Colonic mucosa (tissue), 4 donors: ENCODE data around the gene ERCC4. TPM values are rescaled to one million over a fixed set of nuclear protein-coding genes. Genes with fewer than 3 reads are reported as not detected.
A peak's percentile ranks its signal among the peaks of the same experiment; 100 is the strongest.

Experiments used
- DNase-seq: peaks from one replicate; pipeline ENCODE4 v3.0.0-alpha.2; 2020
- H3K27ac ChIP-seq: fragments of 200-600 bp; one replicate; pipeline ENCODE4 v1.8.0; 2021
- H3K27me3 ChIP-seq: fragments of 200-600 bp; one replicate; pipeline ENCODE4 v1.8.0; 2021
- H3K36me3 ChIP-seq: fragments of 200-600 bp; one replicate; pipeline ENCODE4 v1.8.0; 2021
- H3K4me1 ChIP-seq: fragments of 200-600 bp; one replicate; pipeline ENCODE4 v1.8.0; 2021; ENCODE audit warnings: mild to moderate bottlenecking
- H3K4me3 ChIP-seq: fragments of 200-600 bp; one replicate; pipeline ENCODE4 v1.8.0; 2021
- H3K9ac ChIP-seq, 2 donors: one replicate each; pipeline ENCODE4 v1.7.0; 2013; ENCODE audit warnings: control low read depth in 2 of 2, low read depth in 2 of 2, low read length in 2 of 2
- H3K9me3 ChIP-seq: fragments of 200-600 bp; one replicate; pipeline ENCODE4 v1.8.0; 2021
- CTCF ChIP-seq: fragments of 200-600 bp; IDR thresholded peaks from one replicate; pipeline ENCODE4 v1.8.0; 2022; ENCODE audit warnings: antibody characterized with exemption, mild to moderate bottlenecking
- intact Hi-C: fragments of 100-400 bp; cut with DNase I; formaldehyde crosslinking; loops from one replicate; pipeline ENCODE4 v1.14.1; 2022
- total RNA-seq, 2 donors: library from RNA; stranded (reverse); fragmentation: NEBNext Ultra II Directional in 1 of 2; extraction: Animal tissue kit (Norgen Biotek cat#: 25700) in 1 of 2; gene quantifications; one replicate each; pipeline ENCODE4 v1.2.1, GENCODE V29; 2021
- donor health status: healthy.
- donor health status: DM: no; HTN: no; CAD: no.
- donor health status: DM: no; HTN: no; CAD: no.

ERCC4 gene
- total RNA-seq, result 1 to 10 TPM; 8.0 to 9.7 TPM

GRCh38 chr16:13919683-13920509 lies at the start of gene ERCC4:
Gene ERCC4 (plus strand): TSS chr16:13920154. CDS start chr16:13920166, 12 bp downstream.
- Histone ChIP-seq H3K27ac (peak within 1 kb of the TSS; percentile 34), H3K4me1 (peaks cover 5% of the 10 kb centered on the region), H3K9me3 (no peaks in the 10 kb centered on the region), H3K9ac (peak within 1 kb of the TSS; percentile 89 to 97), H3K36me3 (no peaks in the 10 kb centered on the region), H3K27me3 (no peaks in the 10 kb centered on the region), H3K4me3 (peak within 1 kb of the TSS; percentile 63)
- intact Hi-C loops, result loop anchor here (5.0 to 10.0 kb wide), 4 partner anchors 155 to 607 kb away; partner anchors contain the start of gene MRTFB
- DNase-seq, result peak; percentile 100
- peak; percentile 82 for TF ChIP-seq CTCF

- TF ChIP-seq CTCF, result no peak
- no peak for DNase-seq
- no peaks in the 10 kb centered on the region for H3K4me1 ChIP-seq
- H3K27me3 ChIP-seq, result no peaks in the 10 kb centered on the region
- H3K9ac ChIP-seq, result no peak overlapping the region
- no peak overlapping the region for H3K27ac ChIP-seq
- intact Hi-C loops, result no loop called here
- H3K4me3 ChIP-seq, result no peak overlapping the region
- no peaks in the 10 kb centered on the region for H3K9me3 ChIP-seq
- no peaks in the 10 kb centered on the region for H3K36me3 ChIP-seq
Measured at GRCh38 chr16:13873835-13874438, 46.0 kb upstream of the ERCC4 start.

GRCh38 chr16:13875614-13876284 lies 44.2 kb upstream of the ERCC4 start:
- no peak for DNase-seq
- H3K9me3 ChIP-seq, result no peaks in the 10 kb centered on the region
- no peaks in the 10 kb centered on the region for H3K27me3 ChIP-seq
- H3K4me1 ChIP-seq, result no peaks in the 10 kb centered on the region
- H3K9ac ChIP-seq, result no peak overlapping the region
- no peak overlapping the region for H3K27ac ChIP-seq
- intact Hi-C loops, result no loop called here
- H3K36me3 ChIP-seq, result no peaks in the 10 kb centered on the region
- no peak overlapping the region for H3K4me3 ChIP-seq
- TF ChIP-seq CTCF, result no peak

GRCh38 chr16:13883276-13883675 lies 36.7 kb upstream of the ERCC4 start:
- no peak overlapping the region for H3K4me3 ChIP-seq
- no peaks in the 10 kb centered on the region for H3K36me3 ChIP-seq
- H3K9me3 ChIP-seq, result no peaks in the 10 kb centered on the region
- H3K27me3 ChIP-seq, result no peaks in the 10 kb centered on the region
- TF ChIP-seq CTCF, result no peak
- no peak overlapping the region for H3K9ac ChIP-seq
- intact Hi-C loops, result no loop called here
- no peaks in the 10 kb centered on the region for H3K4me1 ChIP-seq
- H3K27ac ChIP-seq, result no peak overlapping the region
- no peak for DNase-seq

- no peak for DNase-seq
- no peaks in the 10 kb centered on the region for H3K9me3 ChIP-seq
- TF ChIP-seq CTCF, result no peak
- H3K27me3 ChIP-seq, result no peaks in the 10 kb centered on the region
- intact Hi-C loops, result no loop called here
- H3K36me3 ChIP-seq, result no peaks in the 10 kb centered on the region
- no peak overlapping the region for H3K4me3 ChIP-seq
- H3K9ac ChIP-seq, result no peak overlapping the region
- H3K27ac ChIP-seq, result no peak overlapping the region
- H3K4me1 ChIP-seq, result no peaks in the 10 kb centered on the region
Measured at GRCh38 chr16:13883881-13884280, 36.1 kb upstream of the ERCC4 start.
